NK-92 (cell line): ENCODE results near the gene PPM1A.

Experiments used
- DNase-seq: peaks from one replicate; lab custom pipeline; 2025; ENCODE audit not compliant: unreplicated experiment; lab: John Stamatoyannopoulos, UW

The PPM1A gene

DNA sequence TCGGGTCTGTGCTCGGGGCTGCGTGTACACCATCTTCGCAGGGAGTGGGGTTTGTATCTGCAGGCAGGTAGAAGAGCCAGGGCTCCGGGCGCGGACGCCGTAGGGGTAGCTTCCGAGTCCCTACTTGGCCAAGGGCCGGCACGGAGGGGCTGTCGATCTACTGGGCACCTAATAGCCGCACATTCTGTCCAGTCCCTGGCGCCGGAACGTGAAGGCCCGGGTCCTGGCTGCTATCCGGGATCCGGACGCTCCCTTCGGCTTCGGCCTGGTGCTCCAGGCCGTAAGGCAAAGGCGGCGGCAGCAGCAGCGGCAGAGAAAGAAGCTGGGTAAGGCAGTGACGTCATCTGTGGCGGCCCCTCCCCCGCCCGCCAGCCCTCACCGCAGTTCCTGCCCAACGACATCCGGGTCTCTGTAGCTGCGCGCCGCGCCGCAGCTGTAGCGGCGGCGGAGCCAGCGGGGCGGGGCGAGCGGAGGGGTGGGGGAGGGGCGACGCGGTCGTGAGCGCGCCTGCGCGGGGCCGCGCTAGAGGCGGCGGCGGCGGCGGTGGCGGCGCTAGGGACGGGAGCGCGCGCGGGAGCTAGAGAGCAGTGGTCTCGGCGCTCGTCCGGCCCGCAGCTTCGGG is at the start of gene PPM1A:
Gene PPM1A, plus strand, starts transcription at position 525 of the 622 bp plus-strand sequence. CDS start 33,483 bp downstream, outside the sequence.
- DNase-seq, result peak; percentile 57

GRCh38 chr14:60199321-60199720 is 49.7 kb upstream of the PPM1A start:
- no peak for DNase-seq

DNA sequence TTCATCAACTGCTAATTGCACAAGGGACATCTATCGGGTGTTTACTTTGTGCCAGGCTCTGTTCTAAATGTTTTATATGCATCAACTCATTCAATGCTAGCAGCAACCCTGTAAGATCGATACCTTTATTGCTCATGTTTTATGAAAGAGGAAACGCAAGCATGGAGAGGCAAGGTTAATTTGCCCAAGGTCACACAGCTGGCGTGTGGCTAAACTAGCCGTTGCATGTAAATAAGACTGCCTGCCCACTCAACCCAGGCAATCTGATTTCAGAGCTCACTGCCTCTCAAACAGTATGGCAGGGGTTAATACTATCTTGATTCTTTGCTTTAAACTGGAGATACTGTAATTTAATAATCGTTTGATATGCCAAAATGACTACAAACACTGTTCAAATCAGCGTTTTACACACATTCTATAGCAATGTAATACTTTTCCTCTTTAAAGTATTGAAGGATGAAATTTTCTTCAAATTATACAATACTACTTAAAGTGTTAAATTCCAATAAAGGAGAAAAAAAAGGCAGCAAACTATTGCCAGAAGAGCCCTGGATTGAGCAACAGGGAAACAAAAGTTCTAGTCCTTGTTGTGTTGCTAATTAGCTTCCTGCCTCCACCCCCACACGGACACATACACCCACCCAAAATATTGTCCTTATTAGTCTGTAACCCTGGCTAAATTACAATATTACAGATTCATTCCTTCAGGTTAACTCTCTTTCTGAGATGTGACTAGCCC is 44.7 kb upstream of the PPM1A start:
- DNase-seq, result no peak

- DNase-seq, result no peak
Observed at GRCh38 chr14:60204843-60205774, 43.9 kb upstream of the PPM1A start.

DNA sequence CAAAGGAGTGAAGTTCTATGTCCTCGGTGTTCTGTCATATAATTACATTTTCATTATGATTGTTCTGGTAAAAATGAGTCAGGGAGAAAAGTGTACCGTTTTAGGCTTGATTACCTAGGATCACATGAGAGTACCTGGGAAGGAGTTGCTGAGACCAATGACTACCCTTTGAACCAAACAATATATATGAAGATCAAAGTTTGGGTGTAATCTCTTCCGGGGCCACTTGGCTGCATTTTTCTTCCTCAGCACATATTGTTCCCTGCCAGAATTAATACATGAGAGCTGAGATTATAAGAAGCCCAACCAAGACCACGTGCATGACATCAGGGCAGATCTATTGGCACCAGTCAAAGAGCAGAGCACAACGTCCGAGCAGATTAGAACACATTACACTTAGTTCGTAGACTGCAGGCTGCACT is 42.8 kb upstream of the PPM1A start:
- DNase-seq, result no peak

GRCh38 chr14:60206837-60207533 is 42.0 kb upstream of the PPM1A start:
- DNase-seq, result no peak

GRCh38 chr14:60210703-60211102 is 38.3 kb upstream of the PPM1A start:
- no peak for DNase-seq

DNA sequence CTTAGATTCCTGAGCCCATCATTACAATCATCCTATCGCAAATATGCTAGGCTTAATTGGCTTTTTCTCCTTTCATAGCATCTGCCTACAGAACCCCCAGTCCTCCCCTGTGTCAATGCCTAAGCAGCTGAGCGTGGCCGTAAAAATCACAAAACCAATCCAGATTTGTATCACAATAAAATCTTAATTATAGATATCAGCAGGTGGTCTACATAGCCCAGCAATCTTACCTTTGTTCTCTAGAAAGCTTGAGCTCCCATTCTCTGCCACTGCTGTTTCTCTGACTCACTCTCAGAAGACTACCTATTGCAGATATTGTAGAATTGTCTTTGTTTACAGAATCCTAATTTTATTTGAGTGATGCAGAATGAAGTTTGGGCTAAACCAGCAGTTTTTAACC is 37.9 kb upstream of the PPM1A start:
- no peak for DNase-seq

GRCh38 chr14:60212503-60213371 is 36.3 kb upstream of the PPM1A start:
- no peak for DNase-seq

- no peak for DNase-seq
Observed at GRCh38 chr14:60214003-60214402, 35.0 kb upstream of the PPM1A start.

DNA sequence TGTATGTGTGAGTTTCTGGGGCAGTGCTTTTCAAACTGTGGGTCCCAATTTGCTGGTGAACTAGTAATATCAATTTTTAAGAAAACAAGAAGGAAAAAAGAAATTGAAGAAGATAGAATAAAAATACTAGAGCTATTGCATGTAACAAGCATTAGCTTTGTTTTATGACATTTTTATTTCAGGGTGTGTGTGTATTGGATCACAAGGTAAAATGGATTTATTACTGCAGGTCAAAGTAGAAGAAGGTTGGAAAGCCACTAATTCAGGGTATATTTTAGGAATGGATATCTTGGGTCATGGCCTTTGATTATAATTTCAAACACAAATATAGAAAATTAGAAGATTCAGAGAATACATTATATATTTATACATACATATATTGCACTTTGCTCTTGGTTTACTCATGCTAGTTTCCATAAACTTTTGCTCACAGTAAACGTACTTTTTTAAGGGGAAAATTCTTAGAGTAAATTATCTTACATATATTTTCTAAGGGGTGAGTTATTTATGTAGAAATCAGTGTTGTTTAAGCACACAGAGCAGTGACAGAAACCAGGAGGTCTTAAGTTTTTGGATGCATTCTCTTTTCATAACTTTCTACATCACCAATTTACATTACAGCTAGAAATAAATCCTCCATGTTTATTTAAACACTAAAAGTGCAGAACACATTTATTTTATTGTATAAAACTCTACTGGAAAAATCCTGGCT is 34.5 kb upstream of the PPM1A start:
- no peak for DNase-seq

- no peak for DNase-seq
Observed at GRCh38 chr14:60215127-60215444, 33.9 kb upstream of the PPM1A start.

DNA sequence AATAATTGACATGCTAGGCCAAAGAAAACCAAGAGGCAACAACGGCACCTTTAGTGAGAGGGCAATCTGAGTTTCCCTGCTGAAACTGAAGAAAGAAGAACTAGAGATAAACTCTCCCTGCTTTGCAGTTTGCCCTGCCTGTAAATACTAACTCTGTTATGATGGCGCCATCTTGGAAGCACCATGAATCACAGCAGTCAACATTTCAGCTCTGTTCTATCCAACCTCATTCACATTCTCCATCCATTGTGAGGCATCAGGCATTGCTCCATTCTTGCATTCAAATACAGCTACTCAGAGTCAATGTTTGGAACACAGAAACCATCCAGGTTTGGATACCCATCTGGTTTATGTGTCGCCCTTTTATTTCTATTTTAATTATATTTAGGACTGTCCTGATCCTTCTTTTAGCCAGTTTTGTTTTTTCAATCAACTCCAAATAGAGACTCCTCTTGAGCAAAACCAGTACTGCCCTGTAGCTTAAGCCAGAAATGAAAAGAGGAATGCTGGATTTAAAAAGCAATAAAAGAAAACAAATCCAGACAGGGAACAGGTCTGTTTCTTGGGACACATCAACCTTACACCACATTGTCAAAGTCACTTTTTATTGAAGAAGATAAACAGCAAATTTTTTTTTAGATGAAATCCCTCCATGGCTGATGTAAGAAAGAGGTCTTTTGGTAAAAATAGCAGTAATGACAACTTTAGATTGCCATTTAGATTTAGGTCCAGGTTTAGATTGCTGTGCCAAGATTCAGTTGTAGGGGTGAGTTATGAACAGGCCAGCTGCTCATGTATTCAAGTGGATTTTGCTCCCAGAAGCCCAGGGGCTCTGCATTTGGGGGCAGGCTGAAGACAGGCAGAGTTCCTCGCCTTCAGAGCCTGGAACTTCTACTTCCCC is 33.3 kb upstream of the PPM1A start:
- DNase-seq, result no peak

DNA sequence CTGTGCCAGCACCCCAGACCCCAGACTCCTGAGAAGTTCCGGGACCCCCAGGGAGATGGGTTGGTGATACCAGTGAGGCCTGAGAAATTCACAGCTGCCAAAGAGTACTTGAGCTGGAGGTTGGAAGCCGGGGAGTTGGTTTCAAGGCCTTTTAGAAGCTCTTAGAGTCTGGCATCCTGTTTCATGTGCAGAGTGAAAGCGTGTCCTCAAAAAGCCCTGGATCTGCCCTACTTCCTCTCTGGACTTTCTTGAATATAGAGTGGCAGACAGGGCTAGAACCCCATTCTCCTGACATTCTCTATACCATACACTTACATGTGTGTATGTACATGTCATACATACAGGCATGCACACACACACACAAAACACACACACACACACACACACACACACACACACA is 31.3 kb upstream of the PPM1A start:
- DNase-seq, result no peak

GRCh38 chr14:60220084-60220483 is 28.9 kb upstream of the PPM1A start:
- DNase-seq, result no peak

- DNase-seq, result no peak
Observed at GRCh38 chr14:60220917-60221316, 28.1 kb upstream of the PPM1A start.

DNA sequence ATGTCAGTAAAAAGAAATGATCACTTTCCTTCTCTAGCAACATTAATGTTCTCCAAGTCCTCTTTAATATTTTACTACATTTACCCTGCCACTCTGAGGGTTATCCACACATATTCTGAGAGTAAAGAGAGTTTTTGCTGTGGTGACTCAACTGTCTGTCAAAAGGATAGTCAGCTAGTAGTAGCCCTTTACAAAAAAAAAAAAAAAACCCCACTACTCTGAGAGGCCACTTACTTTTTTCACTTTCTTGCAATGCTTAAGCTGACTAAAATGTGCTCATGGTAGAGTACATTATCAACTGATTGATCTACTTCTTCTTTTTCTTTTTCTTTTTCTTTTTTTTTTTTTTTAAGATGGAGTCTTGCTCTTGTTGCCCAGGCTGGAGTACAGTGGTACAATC is 27.6 kb upstream of the PPM1A start:
- no peak for DNase-seq

- no peak for DNase-seq
Observed at GRCh38 chr14:60222820-60223219, 26.2 kb upstream of the PPM1A start.

- no peak for DNase-seq
Observed at GRCh38 chr14:60225265-60225664, 23.8 kb upstream of the PPM1A start.
